ENCODE results near the gene TPD52L1. TPM values are rescaled to one million over a fixed set of nuclear protein-coding genes. Genes with fewer than 3 reads are reported as not detected.

TPD52L1 gene
- total and polyA plus RNA-seq, 2 of the 13 experiments (the other 11 are each of a cell fraction or from before 2014, with no cell fraction given), result 0.49 to 0.53 TPM

GRCh38 chr6:125104425-125104824 is 49.1 kb upstream of the TPD52L1 start:
- Histone ChIP-seq H3K27ac (ENCODE audit: extremely low read length, insufficient read depth, low read length) (no peak overlapping the region), H3K27me3 (ENCODE audit: control insufficient read depth in 1 of 2, insufficient read depth in 2 of 2, low read length in 2 of 2) (peaks cover 0 to 15% of the 10 kb centered on the region in 2 experiments; a peak in 4 of 5 replicates), H3K9ac (ENCODE audit: insufficient read depth, low read depth, low read length) (no peak overlapping the region), H3K36me3 (replicated peaks in 1 of 2; ENCODE audit: control insufficient read depth in 1 of 2, insufficient read depth in 2 of 2, low read length in 2 of 2) (no peaks in the 10 kb centered on the region), H3K4me2 (ENCODE audit: low read depth, low read length) (no peak overlapping the region), H3K4me3 (replicated peaks in 1 of 3; ENCODE audit: insufficient read depth in 1 of 3, low read depth in 2 of 3, low read length in 3 of 3) (no peak overlapping the region), H4K20me1 (ENCODE audit: insufficient read depth, low read length) (no peaks in the 10 kb centered on the region), H3K4me1 (ENCODE audit: insufficient read depth, low read length) (no peaks in the 10 kb centered on the region), H2AFZ (ENCODE audit: low read length) (no peak overlapping the region), H3K9me3 (ENCODE audit: low read length) (0 out of 2 replicates have a peak, but pooled peaks cover 1% of the 10 kb centered on the region), H3K79me2 (ENCODE audit: insufficient read depth, low read length) (no peaks in the 10 kb centered on the region)
- BruUV-seq (replicated peaks), result no TSS peak
- DNase-seq (ENCODE audit: low spot score), result no peak
- POLR2A ChIA-PET, result no interaction called here
- no peak for FAIRE-seq
- CTCF ChIA-PET (ENCODE audit: low intra/inter-chr PET ratio, low total read pairs), result no interaction called here
- ATAC-seq, result no peak
- intact Hi-C loops (cut with micrococcal nuclease; ENCODE audit: unreplicated experiment) (no loop called here), in situ Hi-C loops (cut with HindIII; ENCODE audit: extremely low pct_ligation_motif_present, low pct_unique_long_range_greater_than_20kb) (no loop called here)
- WGBS (ENCODE audit: low lambda C conversion rate), result 11% methylated on average over 4 of the region's 4 CpGs
- TF ChIP-seq ZMAT5 (CRISPR knock-in tag; IDR thresholded peaks at IDR 0.05; ENCODE audit: borderline replicate concordance, low read depth) (no peak), ZNF430 (CRISPR knock-in tag; IDR thresholded peaks at IDR 0.05) (no peak), ZNF574 (CRISPR knock-in tag; IDR thresholded peaks at IDR 0.05) (no peak), MTA3 (CRISPR knock-in tag; IDR thresholded peaks at IDR 0.05) (no peak), ZNF629 (CRISPR knock-in tag; conservative IDR thresholded peaks at IDR 0.05) (no peak), CSRNP2 (CRISPR knock-in tag; conservative IDR thresholded peaks at IDR 0.05; ENCODE audit: low read depth) (no peak), TFE3 (CRISPR knock-in tag; IDR thresholded peaks at IDR 0.05) (no peak), PATZ1 (CRISPR knock-in tag; IDR thresholded peaks at IDR 0.05) (no peak), ATM (IDR thresholded peaks at IDR 0.05; ENCODE audit: borderline replicate concordance) (no peak), MAFK (conservative IDR thresholded peaks at IDR 0.05 in 1 of 2, IDR thresholded peaks at IDR 0.05 in 1 of 2; ENCODE audit: low read length in 2 of 2) (no peak), SYNCRIP (IDR thresholded peaks at IDR 0.05; ENCODE audit: insufficient read depth, low read depth, low read length) (no peak)
